ENCODE data around the gene TICAM2. TPM values are rescaled to one million over a fixed set of nuclear protein-coding genes. Genes with fewer than 3 reads are reported as not detected.

TICAM2 gene
- total RNA-seq, 1 experiment from 2014 or later = 0.24 TPM

GRCh38 chr5:115583474-115583873 is 18.8 kb downstream of the TICAM2 start:
- no peak overlapping the region for H4K5ac ChIP-seq (ENCODE audit: insufficient read length, low read depth, low read length)
- no peak overlapping the region for H2AK5ac ChIP-seq (ENCODE audit: insufficient read length, low read length)
- no peak overlapping the region for H3K23ac ChIP-seq (ENCODE audit: insufficient read length, low read depth, low read length)
- H2BK5ac ChIP-seq (ENCODE audit: insufficient read length, low read length) = no peak overlapping the region
- no peak overlapping the region for H2BK15ac ChIP-seq (ENCODE audit: low read depth, low read length)
- Mint-ChIP-seq H3K9me3 (no peaks in the 10 kb centered on the region), H3K4me3 (no peak overlapping the region), H3K4me1 (peaks cover 5% of the 10 kb centered on the region in 2 experiments; a peak in 2 of 4 replicates), H3K27me3 (ENCODE audit: low read depth) (no peaks in the 10 kb centered on the region), H3K27ac (no peak overlapping the region), H3K36me3 (ENCODE audit: insufficient read depth in 1 of 3, low read depth in 3 of 3) (no peaks in the 10 kb centered on the region)
- no peak for DNase-seq
- no peak for TF ChIP-seq CTCF (conservative IDR thresholded peaks at IDR 0.05)
- no peak overlapping the region for H4K91ac ChIP-seq (ENCODE audit: insufficient read length, low read depth, low read length)
- no peak overlapping the region for H3K56ac ChIP-seq (ENCODE audit: insufficient read length, low read depth, low read length)
- H3K18ac ChIP-seq (ENCODE audit: insufficient read length, low read depth, low read length) = no peak overlapping the region
- no peaks in the 10 kb centered on the region for H3K27me3 ChIP-seq (ENCODE audit: insufficient read depth, low read length)
- H4K8ac ChIP-seq (replicated peaks; ENCODE audit: insufficient read length, low read depth, low read length) = no peak overlapping the region
- H2BK120ac ChIP-seq (ENCODE audit: low read depth, low read length, poor library complexity, severe bottlenecking) = no peak overlapping the region
- no peak overlapping the region for H2AFZ ChIP-seq (ENCODE audit: low read length)
- H3K4me1 ChIP-seq (ENCODE audit: insufficient read depth, low read length) = no peaks in the 10 kb centered on the region; the same call in 1 of the 2 replicates
- no peak overlapping the region for H3K4ac ChIP-seq (ENCODE audit: low read depth, low read length)
- H2BK12ac ChIP-seq (ENCODE audit: insufficient read length, low read depth, low read length) = no peak overlapping the region
- no peaks in the 10 kb centered on the region for H3K79me1 ChIP-seq (ENCODE audit: insufficient read depth, low read depth, low read length, poor library complexity, severe bottlenecking)
- H3K9me3 ChIP-seq (ENCODE audit: control insufficient read depth, low read depth, low read length) = no peaks in the 10 kb centered on the region
- no peak overlapping the region for H3K27ac ChIP-seq (ENCODE audit: insufficient read length, low read depth, low read length)
- no CpG with 5 or more reads among the region's 3 CpGs for WGBS (ENCODE audit: extremely low coverage, insufficient read length, low lambda C conversion rate)
- H3K4me2 ChIP-seq (ENCODE audit: insufficient read depth, insufficient read length, low read length) = no peak overlapping the region
- H3T11ph ChIP-seq (ENCODE audit: low read length) = no peak overlapping the region
- H4K20me1 ChIP-seq (ENCODE audit: control insufficient read depth, insufficient read depth, insufficient read length) = no peaks in the 10 kb centered on the region
- H3K79me2 ChIP-seq (ENCODE audit: insufficient read depth, low read length) = no peaks in the 10 kb centered on the region
- no peak overlapping the region for H3K14ac ChIP-seq (ENCODE audit: insufficient read depth, low read length)
- no peaks in the 10 kb centered on the region for H3K23me2 ChIP-seq (ENCODE audit: insufficient read length, low read depth, low read length, poor library complexity, severe bottlenecking)
- H2BK20ac ChIP-seq (ENCODE audit: low read depth, low read length, poor library complexity, severe bottlenecking) = no peak overlapping the region
- H3K9ac ChIP-seq (ENCODE audit: extremely low read depth, insufficient read length, low read length) = no peak overlapping the region

All from H9 (cell line).